ENCODE measurements around the gene CYP2S1. TPM values are rescaled to one million over a fixed set of nuclear protein-coding genes. Genes with fewer than 3 reads are reported as not detected.

Gene CYP2S1
- total RNA-seq, 2 experiments from 2014 or later, result 0.27 to 0.32 TPM

DNA sequence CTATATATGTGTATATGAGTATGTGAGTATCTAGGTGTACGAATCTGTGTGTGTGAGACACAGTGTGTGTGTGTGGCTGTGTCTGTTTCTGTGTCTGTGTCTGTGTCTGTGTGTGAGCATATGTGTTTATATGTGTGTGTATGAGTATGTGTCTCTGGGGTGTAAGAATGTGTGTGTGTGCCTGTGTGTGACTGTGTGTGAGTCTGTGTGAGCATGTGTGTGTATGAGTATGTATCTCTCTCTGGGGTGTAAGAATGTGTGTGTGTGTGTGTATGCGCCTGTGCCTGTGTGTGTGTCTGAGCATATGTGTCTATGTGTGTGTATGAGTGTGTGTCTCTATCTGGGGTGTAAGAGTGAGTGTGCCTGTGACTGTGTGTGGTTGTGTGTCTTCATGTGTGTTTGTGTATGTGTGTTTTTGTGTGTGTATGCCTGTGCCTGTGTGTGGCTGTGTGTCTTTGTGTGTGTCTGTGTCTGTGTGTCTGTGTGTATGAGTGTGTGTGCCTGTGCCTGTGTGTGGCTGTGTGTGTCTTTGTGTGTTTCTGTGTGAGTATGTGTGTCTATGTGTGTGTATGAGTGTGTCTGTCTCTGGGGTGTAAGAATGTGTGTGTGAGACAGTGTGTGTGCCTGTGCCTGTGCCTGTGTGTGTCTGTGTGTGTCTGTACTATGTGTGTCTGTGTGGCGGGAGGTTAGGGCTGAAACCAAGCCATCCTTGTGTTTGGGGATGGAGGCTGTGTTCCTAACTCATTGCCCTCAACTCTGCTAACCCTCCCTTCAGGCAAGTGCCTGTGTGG, 37.2 kb downstream of the CYP2S1 start:
- no peak for DNase-seq
- Mint-ChIP-seq H3K4me1 (peaks cover 15% of the 10 kb centered on the region), H3K9me3 (no peaks in the 10 kb centered on the region), H3K4me3 (no peak overlapping the region), H3K27me3 (peaks cover 8% of the 10 kb centered on the region), H3K36me3 (peaks cover 1% of the 10 kb centered on the region), H3K27ac (no peak overlapping the region)

DNA sequence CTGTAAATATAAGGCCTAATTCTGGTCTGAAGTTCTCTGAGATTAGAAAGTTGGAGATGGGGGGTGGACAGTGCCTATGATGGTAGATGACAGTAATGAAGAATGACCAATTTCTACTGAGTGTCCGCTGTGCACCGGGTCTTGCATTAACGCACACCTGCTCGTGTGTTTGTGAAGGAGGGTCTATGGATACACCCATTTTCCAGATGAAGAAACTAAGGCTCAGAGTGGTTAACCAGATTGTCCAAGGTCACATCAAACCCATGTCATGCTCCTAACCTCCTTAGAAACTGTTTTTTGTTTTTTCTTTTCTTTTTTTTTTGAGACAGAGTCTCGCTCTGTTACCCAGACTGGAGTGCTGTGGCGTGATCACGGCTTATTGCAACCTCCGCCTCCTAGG, 39.7 kb downstream of the CYP2S1 start:
- Mint-ChIP-seq H3K4me1 (peaks cover 1% of the 10 kb centered on the region), H3K9me3 (no peaks in the 10 kb centered on the region), H3K27ac (no peak overlapping the region), H3K36me3 (no peaks in the 10 kb centered on the region), H3K27me3 (peaks cover 3% of the 10 kb centered on the region), H3K4me3 (no peak overlapping the region)
- DNase-seq, result no peak

DNA sequence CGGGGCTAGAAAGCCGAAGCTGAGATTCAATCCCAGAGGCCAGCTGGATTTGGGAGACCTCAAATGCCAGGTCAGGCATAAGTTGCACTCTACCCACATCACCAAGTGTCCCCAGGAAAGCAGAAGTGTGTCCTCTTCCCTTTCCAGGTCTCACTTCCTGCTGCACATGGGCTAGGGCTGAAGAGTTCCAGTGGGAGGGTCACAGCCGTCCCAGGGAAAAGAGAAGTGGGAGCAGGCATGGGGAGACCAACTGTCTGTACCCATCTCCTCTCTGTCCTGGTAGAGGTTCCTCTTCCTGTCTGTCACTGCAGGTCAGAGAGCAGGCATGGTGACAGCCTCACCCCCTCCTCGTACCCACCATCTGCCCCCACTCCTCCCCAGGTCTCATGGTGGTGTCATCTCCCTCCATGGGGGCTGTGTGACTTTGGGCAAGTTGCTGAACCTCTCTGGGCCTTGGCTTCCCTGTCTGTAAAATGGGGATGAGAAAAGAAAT, 40.8 kb downstream of the CYP2S1 start:
- Mint-ChIP-seq H3K27me3 (no peaks in the 10 kb centered on the region), H3K36me3 (no peaks in the 10 kb centered on the region), H3K27ac (no peak overlapping the region), H3K4me3 (no peak overlapping the region), H3K9me3 (no peaks in the 10 kb centered on the region), H3K4me1 (no peaks in the 10 kb centered on the region)
- no peak for DNase-seq

DNA sequence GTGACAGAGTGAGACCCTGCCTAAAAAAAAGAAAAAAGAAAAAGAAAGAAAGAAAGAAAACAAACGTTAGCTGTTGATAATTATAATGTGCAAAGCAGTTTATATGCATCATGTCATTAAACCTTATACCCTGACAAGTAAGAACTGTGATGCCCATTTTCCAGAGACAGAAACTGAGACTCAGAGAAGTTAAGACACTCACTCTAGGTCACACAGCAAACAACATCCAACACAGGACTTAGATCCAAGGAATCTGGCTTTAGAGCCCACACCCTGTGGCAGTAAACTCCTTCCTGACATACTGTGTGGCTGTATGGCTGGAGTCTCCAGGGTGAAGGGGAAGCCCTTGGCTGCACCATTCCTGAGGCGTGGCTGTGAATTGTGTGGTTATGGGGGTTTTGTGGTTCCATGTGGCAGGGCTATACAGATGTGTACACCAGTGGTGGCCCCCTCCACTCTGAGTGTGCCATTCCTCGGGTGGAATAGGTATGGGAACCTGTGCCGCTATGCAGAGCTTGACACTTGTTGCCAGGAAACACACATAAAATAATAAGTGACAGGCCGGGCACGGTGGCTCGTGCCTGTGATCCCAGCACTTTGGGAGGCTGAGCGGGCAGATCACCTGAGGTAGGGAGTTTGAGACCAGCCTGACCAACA, 41.6 kb downstream of the CYP2S1 start:
- DNase-seq, result no peak
- no peaks in the 10 kb centered on the region for H3K36me3 Mint-ChIP-seq
- no peaks in the 10 kb centered on the region for H3K4me1 Mint-ChIP-seq
- no peaks in the 10 kb centered on the region for H3K9me3 Mint-ChIP-seq
- H3K4me3 Mint-ChIP-seq, result no peak overlapping the region
- no peak overlapping the region for H3K27ac Mint-ChIP-seq
- H3K27me3 Mint-ChIP-seq, result peaks cover 4% of the 10 kb centered on the region

DNA sequence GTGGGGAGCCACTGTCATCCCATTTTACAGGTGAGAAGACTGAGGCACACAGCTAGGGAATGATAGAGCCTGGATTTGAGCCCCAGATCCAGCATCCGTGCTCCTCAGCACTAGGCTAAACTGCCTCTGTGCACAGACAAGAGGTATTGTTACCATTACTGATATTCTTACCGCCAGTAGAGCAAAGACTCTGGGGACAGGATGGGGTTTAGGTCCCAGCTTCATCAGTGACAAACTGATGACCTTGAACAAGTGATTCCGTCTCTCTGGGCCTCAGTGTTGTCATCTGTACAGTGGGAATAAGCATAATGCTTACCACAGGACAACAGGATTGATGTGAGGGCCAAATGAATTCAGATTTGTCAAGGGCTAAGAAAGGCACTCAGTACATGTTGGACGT, 42.5 kb downstream of the CYP2S1 start:
- no peaks in the 10 kb centered on the region for H3K4me1 Mint-ChIP-seq
- H3K4me3 Mint-ChIP-seq, result no peak overlapping the region
- H3K27ac Mint-ChIP-seq, result no peak overlapping the region
- DNase-seq, result no peak
- no peaks in the 10 kb centered on the region for H3K36me3 Mint-ChIP-seq
- H3K9me3 Mint-ChIP-seq, result no peaks in the 10 kb centered on the region
- peaks cover 4% of the 10 kb centered on the region for H3K27me3 Mint-ChIP-seq

DNA sequence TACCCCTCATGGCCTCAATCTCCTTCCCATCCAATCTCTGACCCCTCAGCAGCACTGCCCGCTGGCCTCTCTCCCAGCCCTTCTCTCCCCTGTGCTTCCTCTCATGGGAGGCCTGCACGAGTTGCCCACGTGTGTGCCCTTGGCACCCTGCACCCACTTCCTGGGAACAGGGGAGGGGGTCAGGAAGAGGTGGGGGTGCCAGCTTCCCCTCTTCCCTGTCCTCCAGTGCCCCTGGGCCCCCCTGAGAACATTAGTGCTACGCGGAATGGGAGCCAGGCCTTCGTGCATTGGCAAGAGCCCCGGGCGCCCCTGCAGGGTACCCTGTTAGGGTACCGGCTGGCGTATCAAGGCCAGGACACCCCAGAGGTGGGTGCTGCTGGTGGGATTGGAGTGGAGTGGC, 45.2 kb downstream of the CYP2S1 start:
- Mint-ChIP-seq H3K9me3 (no peaks in the 10 kb centered on the region), H3K27me3 (peaks cover 4% of the 10 kb centered on the region), H3K4me3 (no peak overlapping the region), H3K4me1 (no peaks in the 10 kb centered on the region), H3K27ac (no peak overlapping the region), H3K36me3 (no peaks in the 10 kb centered on the region)
- no peak for DNase-seq

DNA sequence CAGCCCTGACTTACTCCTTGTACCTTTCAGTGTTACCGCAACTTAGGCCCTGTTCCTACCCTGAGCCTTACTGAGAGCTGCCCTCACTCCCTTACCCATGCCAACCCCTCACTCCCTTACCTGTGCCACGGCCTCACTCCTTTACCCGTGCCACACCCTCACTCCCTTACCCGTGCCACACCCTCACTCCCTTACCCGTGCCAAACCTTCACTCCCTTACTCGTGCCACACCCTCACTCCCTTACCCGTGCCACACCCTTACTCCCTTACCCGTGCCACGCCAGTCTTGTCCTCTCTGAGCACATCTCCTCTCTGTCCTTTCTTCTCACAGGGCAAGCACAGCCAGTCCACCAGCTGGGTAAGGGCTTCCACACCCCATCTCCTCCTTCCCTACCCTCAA, 46.3 kb downstream of the CYP2S1 start:
- no peaks in the 10 kb centered on the region for H3K36me3 Mint-ChIP-seq
- no peaks in the 10 kb centered on the region for H3K9me3 Mint-ChIP-seq
- H3K4me3 Mint-ChIP-seq, result no peak overlapping the region
- peaks cover 4% of the 10 kb centered on the region for H3K27me3 Mint-ChIP-seq
- DNase-seq, result no peak
- no peaks in the 10 kb centered on the region for H3K4me1 Mint-ChIP-seq
- H3K27ac Mint-ChIP-seq, result no peak overlapping the region

DNA sequence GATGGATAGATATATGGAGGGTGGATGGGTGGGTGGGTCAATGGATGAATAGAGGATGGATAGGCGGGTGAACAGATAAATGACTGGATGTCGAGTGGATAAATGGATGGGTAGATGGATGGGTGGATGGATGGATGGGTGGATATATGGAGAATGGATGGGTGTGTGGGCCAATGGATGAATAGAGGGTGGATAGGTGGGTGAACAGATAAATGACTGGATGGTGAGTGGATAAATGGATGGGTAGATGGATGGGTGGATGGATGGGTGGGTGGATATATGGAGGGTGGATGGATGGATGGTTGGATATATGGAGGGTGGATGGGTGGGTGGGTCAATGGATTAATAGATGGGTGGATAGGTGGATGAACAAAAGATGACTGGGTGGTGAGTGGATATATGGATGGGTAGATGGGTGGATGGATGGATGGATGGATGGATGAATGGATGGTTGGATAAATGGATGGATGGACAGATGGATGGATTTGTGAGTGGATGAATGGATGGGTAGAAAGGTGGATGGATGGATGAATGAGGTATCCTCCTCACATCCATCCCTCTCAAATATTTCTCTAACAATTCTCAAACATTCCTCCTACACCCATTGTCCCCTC, 47.0 kb downstream of the CYP2S1 start:
- H3K27ac Mint-ChIP-seq, result no peak overlapping the region
- no peak overlapping the region for H3K4me3 Mint-ChIP-seq
- peaks cover 4% of the 10 kb centered on the region for H3K27me3 Mint-ChIP-seq
- DNase-seq, result no peak
- H3K4me1 Mint-ChIP-seq, result no peaks in the 10 kb centered on the region
- no peaks in the 10 kb centered on the region for H3K36me3 Mint-ChIP-seq
- no peaks in the 10 kb centered on the region for H3K9me3 Mint-ChIP-seq

DNA sequence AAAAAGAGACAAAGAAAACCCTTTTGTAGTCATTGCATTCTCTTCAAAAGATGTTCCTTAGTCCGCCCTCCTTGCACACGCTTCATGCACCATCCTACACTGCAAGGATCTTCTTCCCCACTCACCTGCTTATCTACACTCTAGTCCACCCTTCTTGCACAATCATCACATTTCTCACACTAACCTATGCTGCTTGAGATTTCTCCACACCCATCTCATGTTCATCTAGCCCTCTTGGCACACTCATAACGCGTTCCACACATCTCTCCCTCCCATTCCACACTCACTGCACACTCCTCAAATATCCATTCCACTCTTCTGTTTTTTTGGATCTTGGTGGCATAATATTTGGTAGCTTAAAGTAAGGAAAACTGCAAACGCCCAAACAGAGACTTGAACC, 48.8 kb downstream of the CYP2S1 start:
- DNase-seq, result no peak
- H3K36me3 Mint-ChIP-seq, result no peaks in the 10 kb centered on the region
- H3K27me3 Mint-ChIP-seq, result peaks cover 4% of the 10 kb centered on the region
- H3K27ac Mint-ChIP-seq, result no peak overlapping the region
- no peak overlapping the region for H3K4me3 Mint-ChIP-seq
- H3K9me3 Mint-ChIP-seq, result no peaks in the 10 kb centered on the region
- no peaks in the 10 kb centered on the region for H3K4me1 Mint-ChIP-seq

DNA sequence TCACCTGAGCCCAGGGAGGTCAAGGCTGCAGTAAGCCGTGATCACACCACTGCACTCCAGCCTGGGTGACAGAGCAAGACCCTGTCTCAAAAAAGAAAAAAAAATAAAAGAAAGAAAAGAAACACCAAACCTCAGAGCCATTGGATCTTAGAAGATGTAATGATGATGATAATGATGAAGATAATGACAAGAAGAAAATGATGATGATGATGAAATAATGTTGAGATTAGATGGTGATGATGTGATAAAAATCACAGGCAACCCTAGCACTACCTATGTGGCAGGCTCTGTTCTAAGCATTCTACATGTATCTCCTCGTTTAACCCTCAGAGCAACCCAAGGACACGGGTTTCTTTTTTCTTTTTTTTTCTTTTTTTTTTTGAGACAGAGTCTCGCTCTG, 51.1 kb downstream of the CYP2S1 start:
- Mint-ChIP-seq H3K27me3 (peaks cover 4% of the 10 kb centered on the region), H3K36me3 (no peaks in the 10 kb centered on the region)

DNA sequence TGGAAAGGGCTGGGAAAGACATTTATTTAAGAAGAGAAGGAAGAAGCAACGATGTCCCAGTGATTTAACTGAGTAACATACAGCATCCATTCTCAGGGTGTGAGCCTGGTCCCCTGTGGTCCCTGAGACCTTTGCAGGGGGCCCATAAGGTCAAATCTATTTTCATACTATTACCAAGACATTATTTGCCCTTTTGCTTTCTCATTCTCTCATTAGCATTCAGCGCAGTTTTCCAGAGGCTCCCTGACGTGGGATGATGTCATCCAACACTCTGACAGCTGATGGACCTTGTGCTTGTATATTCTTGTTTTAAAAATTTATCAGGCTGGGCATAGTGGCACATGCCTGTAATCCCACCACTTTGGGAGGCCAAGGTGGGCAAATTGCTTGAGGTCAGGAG, 52.8 kb downstream of the CYP2S1 start:
- no peaks in the 10 kb centered on the region for H3K4me1 Mint-ChIP-seq
- H3K27ac Mint-ChIP-seq, result no peak overlapping the region
- no peaks in the 10 kb centered on the region for H3K9me3 Mint-ChIP-seq
- no peaks in the 10 kb centered on the region for H3K36me3 Mint-ChIP-seq
- DNase-seq, result no peak
- H3K4me3 Mint-ChIP-seq, result no peak overlapping the region
- H3K27me3 Mint-ChIP-seq, result peaks cover 5% of the 10 kb centered on the region

More for the DNA sequence above, 51.1 kb downstream of the CYP2S1 start:
- no peak overlapping the region for H3K4me3 Mint-ChIP-seq
- no peak for DNase-seq
- no peaks in the 10 kb centered on the region for H3K4me1 Mint-ChIP-seq
- no peak overlapping the region for H3K27ac Mint-ChIP-seq
- no peaks in the 10 kb centered on the region for H3K9me3 Mint-ChIP-seq

DNA sequence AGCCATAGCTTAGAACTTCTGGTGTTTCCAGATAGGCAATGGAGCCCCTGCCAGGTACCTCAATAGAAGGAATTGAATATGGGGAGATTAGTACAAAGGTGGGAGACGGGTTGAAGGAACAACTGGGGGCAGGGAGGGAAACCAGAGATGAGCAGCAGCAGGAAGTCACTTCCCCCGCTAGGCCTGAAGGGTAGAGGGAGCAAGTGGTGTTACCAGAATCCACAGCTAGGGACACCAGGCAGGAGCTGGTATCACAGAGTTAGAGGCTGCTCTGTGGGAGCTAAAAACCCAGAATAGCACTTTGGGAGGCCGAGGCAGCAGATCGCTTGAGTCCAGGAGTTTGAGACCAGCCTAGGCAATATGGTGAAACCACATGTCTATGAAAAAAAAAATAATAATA, 55.9 kb downstream of the CYP2S1 start:
- Mint-ChIP-seq H3K4me1 (no peaks in the 10 kb centered on the region), H3K4me3 (no peak overlapping the region), H3K36me3 (no peaks in the 10 kb centered on the region), H3K27ac (no peak overlapping the region), H3K9me3 (no peaks in the 10 kb centered on the region), H3K27me3 (peaks cover 20% of the 10 kb centered on the region)
- DNase-seq, result no peak

DNA sequence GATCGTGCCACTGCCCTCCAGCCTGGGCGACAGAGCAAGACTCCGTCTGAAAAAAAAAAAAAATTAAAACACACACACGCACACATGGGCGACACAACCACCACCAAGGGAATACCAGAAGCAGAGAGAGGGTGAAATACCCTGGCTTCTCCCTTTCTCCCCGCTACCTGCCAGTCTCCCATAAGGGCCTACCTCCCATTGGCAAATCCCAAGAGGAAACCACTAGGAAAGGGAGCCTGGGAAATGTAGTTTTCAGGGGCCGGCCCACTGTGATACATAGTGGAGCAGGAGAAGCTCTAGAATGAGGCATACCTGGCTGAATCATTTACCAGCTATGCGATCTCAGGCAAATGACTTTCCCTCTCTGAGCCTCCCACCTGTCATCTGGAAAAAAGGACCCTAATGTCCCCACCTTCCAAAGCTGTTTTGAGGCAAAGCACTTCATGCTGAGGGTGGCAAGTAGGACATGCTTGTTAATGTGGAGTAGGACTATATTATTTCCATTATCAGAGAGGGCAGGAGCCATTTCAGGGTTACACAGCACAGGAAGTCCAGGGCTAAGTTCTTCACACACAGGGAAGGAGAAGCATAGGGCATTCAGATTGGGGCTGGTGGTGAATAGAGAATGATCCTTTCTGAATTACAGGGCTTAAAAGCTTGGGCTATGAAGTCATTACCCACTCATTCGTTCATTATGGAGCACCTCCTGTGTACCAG, 56.8 kb downstream of the CYP2S1 start:
- Mint-ChIP-seq H3K27me3 (peaks cover 20% of the 10 kb centered on the region), H3K36me3 (no peaks in the 10 kb centered on the region), H3K4me1 (no peaks in the 10 kb centered on the region), H3K27ac (no peak overlapping the region), H3K4me3 (no peak overlapping the region), H3K9me3 (no peaks in the 10 kb centered on the region)
- no peak for DNase-seq

DNA sequence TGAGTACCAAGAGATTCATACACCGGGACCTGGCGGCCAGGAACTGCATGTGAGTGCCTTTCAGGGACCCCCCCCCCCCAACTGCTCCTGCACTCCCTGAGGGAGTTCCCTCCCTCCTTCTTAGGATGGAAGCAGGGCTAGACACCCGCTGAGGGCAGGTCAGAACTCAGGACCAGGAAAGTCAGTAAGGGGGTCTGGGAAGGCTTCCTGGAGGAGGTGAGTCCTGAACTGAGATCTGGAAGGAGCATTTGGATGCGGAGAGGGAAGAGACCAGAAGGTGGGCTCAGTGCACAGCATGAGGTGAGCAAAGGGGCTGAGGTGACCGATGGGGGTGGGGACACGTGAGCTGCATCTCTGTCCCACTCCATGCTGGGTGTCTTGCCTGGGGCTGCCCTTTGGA, 60.6 kb downstream of the CYP2S1 start:
- no peak for DNase-seq
- H3K27me3 Mint-ChIP-seq, result peaks cover 20% of the 10 kb centered on the region
- H3K27ac Mint-ChIP-seq, result no peak overlapping the region
- no peaks in the 10 kb centered on the region for H3K9me3 Mint-ChIP-seq
- no peak overlapping the region for H3K4me3 Mint-ChIP-seq
- H3K4me1 Mint-ChIP-seq, result no peaks in the 10 kb centered on the region
- H3K36me3 Mint-ChIP-seq, result no peaks in the 10 kb centered on the region

DNA sequence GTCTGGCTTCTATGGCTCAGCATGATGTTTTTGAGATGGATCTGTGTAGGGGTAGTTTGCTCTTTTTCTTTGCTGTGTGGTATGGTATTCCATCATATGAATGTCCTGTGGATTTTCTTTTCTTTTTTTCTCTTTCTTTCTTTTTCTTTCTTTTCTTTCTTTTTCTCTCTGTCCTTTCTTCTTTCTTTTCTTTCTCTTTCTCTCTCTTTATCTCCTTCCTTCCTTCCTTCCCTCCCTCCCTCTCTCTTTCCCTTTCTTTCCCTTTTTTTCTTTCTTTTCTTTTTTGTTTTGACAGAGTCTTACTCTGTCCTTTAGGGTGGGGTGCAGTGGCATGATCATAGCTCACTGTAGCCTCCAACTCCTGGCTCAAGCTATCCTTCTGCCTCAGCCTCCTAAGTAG, 62.2 kb downstream of the CYP2S1 start:
- no peak for DNase-seq
- Mint-ChIP-seq H3K36me3 (no peaks in the 10 kb centered on the region), H3K27me3 (peaks cover 20% of the 10 kb centered on the region), H3K4me3 (no peak overlapping the region), H3K27ac (no peak overlapping the region), H3K9me3 (no peaks in the 10 kb centered on the region), H3K4me1 (no peaks in the 10 kb centered on the region)
